Stomach (tissue), 4 donors: Measurements from ENCODE around the gene COX7A2.

Experiments used
- EP300 ChIP-seq: sonication (generic); formaldehyde crosslinking; IDR thresholded peaks from one replicate; pipeline ENCODE4 v1.6.1; 2017; ENCODE audit warnings: antibody characterized with exemption
- POLR2A ChIP-seq, 4 donors: fragments of 450-650 bp; IDR thresholded peaks; one replicate each; pipeline ENCODE4 v1.6.1; 2016; ENCODE audit warnings: antibody characterized with exemption in 4 of 4, control low read depth in 2 of 4, mild to moderate bottlenecking in 1 of 4, moderate library complexity in 1 of 4
- POLR2AphosphoS5 ChIP-seq, 3 donors: sonication (generic); formaldehyde crosslinking; IDR thresholded peaks; one replicate each; pipeline ENCODE4 v1.6.1; 2016; ENCODE audit warnings: antibody characterized with exemption in 3 of 3
- TF ChIP-seq, protein P1 (sequence below), 7 experiments: fragments of 450-650 bp in 4 of 7; fragments of 200-600 bp in 3 of 7; sonication (generic) in 3 of 7; IDR thresholded peaks; one replicate each; pipeline ENCODE4 v1.5.1; 2016 to 2019; ENCODE audit warnings: antibody characterized with exemption in 7 of 7, control low read depth in 2 of 7, mild to moderate bottlenecking in 1 of 7

DNA sequence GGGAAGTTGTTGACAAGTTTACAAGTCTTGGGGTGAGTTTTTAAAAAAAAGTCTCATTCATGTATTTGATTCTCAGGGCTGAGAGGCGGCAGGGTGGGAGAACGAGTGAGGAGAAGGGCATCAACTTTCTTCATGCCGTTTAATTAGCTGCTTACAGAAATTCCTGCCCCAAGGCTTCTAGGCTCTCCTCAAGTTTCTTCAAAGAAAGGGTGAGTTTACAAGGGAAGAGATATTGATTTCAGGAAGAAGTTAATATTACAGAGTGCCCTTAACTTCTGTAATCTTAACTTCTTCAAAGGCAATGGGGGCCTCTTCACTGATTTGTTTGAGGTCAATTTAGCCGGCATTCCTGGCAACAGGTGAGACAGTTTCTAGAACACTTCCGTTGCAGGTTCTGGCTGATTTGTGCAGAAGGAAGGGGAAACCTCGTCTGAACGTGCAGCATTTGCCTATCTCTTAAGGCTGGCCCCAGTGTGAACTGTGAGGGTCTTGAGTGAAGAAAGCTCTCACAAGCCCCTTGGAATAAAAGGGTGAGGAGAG is 34.3 kb downstream of the COX7A2 start:
- TF ChIP-seq, protein P1, sequence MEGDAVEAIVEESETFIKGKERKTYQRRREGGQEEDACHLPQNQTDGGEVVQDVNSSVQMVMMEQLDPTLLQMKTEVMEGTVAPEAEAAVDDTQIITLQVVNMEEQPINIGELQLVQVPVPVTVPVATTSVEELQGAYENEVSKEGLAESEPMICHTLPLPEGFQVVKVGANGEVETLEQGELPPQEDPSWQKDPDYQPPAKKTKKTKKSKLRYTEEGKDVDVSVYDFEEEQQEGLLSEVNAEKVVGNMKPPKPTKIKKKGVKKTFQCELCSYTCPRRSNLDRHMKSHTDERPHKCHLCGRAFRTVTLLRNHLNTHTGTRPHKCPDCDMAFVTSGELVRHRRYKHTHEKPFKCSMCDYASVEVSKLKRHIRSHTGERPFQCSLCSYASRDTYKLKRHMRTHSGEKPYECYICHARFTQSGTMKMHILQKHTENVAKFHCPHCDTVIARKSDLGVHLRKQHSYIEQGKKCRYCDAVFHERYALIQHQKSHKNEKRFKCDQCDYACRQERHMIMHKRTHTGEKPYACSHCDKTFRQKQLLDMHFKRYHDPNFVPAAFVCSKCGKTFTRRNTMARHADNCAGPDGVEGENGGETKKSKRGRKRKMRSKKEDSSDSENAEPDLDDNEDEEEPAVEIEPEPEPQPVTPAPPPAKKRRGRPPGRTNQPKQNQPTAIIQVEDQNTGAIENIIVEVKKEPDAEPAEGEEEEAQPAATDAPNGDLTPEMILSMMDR (IDR thresholded peaks at IDR 0.05) = no peak
- TF ChIP-seq POLR2A (IDR thresholded peaks at IDR 0.05) (no peak), EP300 (no peak), POLR2AphosphoS5 (IDR thresholded peaks at IDR 0.05) (no peak)
